Activated CD8-positive, alpha-beta memory T cell treated with anti-CD3 and anti-CD28 coated beads, Interleukin-2, amount 50 U/mL, for 1 hour (primary cell): ENCODE results near the gene PCDH19.

Experiments used
- DNase-seq: peaks from one replicate; pipeline ENCODE4 v3.0.0-alpha.2; 2020; ENCODE audit errors: extremely low read depth

Gene PCDH19

DNA sequence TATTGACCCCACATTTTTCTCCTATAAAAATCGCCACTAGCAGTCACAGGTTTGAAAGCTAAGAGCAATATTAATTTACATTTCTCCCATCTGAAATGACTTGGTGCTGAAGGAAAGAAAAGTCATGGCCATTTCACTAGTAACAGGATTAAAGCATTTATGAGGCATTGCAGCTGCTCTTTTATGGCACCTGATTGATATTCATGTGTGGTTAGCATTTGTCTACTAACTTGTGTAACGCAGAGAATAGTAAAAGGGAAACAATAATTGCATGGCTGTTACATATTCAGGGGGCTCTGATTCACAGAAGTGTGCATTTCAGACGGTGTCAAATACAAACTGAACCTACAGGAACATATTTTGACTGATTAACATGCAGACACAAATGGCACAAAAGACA is 5.2 kb downstream of the PCDH19 start:
- no peak for DNase-seq

DNA sequence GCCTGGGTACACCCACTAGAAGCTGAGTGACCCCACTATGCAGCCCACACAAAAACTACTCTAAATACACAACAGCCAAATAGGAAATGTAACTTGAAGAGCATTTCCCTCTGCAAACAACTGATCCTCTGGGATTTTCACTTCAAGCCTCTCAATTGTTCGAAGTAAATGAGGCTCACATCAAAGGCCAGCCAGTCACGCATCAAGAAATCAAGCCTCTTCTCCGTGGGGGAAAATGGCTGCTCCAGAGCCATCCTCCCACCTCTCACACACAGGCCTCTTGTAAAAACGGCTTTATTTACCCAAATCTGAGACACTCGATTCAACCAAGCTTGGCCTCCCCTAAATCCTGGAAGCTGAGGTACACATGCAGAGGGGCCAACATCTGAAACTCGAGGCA is 14.3 kb downstream of the PCDH19 start:
- no peak for DNase-seq

DNA sequence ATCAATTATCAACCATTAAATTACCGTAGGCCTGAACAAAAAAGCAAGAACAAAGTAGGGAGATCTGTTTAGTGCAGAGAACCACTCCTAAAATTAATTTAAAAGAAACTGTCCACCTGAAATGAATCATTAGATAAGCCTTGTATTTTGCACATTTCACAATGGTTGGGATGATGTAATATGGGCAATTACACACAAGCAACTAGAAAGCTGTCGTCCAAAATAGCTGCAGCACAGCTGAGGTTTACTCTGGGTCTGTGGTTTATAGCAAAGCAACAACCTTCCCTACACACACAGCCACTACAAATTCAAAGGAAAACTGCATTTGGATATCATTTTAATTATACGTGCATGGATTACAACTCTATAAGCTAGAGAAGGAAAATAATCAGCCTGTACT is 28.5 kb downstream of the PCDH19 start:
- no peak for DNase-seq

DNA sequence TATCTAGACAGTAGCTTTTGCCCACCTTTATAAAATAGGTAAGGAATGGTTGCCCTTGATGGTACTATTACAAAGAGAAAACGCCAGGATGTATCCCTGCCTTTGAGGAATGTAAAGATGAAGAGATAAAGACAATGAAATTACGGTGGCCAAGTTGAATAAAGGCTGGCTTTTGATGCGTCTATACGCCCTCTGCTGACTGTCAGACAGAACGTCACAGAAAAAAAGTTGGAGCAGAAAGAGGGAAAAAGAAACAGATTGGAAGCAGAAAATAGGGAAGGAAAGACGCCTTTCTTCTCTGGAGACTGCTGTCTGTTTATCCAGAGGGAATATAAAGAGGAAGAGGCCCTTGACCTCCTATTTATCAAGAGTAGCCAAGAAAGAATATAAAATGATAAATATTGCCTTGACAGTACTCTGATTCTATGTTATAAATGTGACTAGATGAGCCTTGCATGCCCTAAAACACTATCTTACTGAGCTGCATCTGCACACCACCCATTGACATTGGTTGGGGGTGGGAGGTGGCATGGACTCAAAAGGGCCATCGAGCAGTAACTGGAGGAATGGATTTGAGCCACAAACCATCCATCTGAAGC is 30.6 kb downstream of the PCDH19 start:
- DNase-seq = no peak

DNA sequence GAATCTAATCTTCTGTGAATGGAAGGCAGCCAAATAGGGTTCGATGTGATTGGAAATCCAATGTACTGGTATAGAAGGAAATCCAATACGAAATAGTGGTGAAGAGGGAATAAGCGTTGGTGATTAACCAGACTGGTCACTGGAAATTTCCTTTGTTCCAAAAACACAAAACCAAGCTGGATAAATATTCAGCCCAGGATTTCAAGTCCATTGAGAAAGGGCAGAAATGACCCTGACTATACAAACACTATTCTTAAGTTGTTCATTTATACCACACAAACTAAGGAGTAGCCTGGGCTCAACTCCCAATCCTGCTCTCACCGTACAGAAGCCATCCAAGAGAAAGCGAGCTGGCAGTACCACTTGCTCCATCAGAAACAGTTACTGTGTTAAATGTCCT is 32.2 kb downstream of the PCDH19 start:
- no peak for DNase-seq

DNA sequence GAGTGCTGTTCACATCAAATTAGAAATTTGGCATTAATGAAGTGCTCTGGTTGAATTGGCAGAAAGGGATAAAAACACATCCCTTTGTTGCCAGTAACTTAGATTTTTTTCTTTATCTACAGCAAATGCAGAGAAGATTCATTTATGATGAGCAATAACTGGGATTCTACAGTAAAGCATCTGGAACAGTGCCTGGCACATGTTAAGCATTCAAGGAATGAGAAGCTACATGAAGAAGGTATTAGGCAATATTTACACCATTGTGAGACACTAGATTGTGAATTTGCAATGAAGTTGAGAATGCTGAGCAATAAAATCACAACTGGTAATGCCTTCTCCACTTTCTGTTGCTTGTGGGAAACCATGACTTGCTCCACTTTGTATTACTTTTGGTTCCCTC is 33.5 kb downstream of the PCDH19 start:
- no peak for DNase-seq

DNA sequence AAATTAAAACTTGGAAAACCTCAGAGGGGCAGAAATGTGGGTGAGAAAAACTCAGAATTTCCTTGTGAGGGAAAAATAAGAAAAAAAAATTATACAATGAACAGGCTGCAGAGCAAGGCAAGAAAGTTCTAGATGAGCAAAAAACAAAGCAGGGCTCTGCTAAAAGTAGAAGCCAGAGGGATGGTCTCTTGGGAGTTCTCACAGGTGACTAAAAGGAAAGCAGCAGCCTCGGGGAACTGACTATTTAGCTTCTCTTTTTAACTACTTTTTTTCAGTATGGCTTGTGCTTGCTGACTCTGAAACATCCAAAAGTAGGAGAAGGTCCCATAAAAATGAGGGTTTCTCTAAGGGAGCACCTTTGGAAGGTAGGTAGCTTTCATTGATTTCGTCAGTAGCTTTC is 36.4 kb downstream of the PCDH19 start:
- no peak for DNase-seq

DNA sequence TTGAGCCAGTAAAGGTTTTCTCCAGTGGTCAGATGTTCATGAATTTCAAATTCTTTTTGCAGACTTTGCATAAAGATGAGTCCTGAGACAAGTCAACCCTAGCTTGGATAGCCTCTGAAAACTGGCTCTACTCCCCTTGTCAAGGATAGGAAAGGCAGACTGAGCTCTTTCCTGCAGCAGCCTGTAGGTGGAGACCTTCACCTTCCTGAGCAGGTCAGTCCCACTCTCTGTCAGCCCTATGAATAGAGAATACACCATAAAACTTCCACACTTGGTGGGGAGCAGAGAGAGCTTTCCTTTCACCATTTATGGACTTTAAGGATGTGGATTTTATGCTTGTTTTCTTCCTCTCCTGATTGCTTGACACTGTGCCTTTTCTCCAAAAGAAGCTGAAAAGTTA is 41.9 kb downstream of the PCDH19 start:
- no peak for DNase-seq

DNA sequence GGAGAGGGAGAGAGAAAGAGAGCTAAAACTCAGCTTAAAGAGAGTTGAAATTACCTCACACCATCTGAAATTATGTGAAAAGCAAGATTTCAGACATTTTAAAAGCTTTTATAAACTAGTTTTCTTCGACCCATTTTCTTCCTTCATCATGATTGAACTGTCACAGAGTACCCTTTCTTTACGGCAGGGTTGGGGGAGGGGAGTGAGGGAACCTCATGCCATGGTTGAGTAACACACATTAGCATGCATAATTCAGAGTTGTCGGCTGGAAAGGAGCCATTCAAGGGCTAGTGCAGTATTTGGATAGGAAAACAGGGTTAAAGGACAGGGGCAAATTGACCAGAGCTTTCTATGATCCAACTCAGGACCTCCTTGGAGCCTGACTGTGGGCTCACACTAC is 46.2 kb downstream of the PCDH19 start:
- no peak for DNase-seq

DNA sequence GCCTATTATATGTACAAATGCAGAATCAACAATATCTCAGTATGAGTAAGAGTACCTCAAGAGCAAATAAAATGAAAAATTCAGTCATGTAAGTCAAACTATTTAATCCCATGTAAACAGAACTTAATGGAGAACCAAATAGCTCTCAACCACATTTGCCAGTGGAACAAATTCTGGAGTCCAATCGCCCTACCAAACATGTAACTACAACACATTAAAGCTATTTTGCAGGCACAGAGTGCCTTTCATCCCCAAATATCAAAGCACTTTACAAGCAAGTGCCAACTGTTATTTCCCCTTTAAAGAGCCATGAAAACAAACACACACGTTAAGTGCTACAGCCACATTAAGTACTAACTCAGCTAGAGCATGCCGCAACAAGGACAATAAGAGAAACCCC is 51.3 kb downstream of the PCDH19 start:
- DNase-seq = no peak

DNA sequence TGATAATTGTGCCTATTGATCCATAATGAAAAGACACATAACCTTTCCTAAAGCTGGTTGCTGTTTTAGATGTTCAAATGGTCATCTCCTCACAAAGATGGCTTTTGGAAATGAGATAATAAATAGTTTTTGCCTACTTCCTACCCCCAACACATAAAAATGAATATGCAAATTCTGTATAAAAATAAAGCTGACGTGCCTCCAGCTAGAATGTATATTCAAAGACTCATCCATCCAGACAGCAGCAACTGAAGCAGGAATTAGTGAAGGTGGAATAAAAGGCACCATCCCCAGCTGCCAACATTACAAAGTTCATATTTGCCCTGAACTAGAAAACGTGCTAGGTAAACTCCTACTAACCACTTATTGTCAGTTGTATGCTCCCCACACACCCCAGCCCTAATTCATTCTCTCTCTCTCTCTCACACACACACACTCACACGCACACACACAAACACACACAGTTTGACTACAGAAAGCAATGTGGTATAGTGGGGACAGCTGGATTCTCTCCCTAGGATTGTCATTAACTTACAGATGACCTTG is 53.6 kb downstream of the PCDH19 start:
- no peak for DNase-seq

DNA sequence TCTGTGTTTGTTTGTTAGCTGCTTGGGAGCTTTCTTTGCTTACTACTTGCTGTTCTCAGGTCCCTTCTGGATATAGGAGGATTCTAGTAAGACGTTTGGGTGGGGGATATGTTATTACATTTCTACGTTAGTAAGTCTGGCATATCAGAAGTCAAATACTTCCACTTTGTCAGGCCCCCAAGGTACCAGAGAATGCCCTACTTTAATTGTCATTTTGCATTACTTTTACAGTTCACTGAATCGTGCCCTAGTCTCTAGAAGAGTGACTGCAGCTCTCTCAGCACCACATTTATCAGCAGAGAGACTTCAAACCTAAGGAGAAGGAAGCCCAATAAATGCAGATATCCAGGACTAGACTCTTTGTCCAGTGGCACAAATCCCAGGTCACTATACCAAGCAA is 54.4 kb downstream of the PCDH19 start:
- no peak for DNase-seq

DNA sequence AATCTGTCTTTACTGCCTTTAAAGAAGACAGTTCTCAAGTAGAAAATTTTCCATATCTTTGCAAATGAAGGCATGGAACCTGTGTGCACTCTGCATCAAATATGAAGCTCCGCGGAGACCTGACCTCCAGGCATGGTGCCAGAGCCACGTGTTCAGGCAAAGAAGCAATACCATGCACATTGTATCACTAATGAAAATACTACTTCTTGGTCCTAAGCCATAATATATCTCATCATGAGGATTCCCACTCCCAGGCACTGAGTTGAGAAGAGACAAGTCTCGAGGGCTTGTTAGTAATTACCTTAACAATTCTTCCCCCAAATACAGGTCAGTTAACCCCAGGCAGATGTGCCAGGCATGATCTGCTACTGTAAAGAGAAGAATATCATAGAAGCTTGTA is 56.7 kb downstream of the PCDH19 start:
- no peak for DNase-seq

DNA sequence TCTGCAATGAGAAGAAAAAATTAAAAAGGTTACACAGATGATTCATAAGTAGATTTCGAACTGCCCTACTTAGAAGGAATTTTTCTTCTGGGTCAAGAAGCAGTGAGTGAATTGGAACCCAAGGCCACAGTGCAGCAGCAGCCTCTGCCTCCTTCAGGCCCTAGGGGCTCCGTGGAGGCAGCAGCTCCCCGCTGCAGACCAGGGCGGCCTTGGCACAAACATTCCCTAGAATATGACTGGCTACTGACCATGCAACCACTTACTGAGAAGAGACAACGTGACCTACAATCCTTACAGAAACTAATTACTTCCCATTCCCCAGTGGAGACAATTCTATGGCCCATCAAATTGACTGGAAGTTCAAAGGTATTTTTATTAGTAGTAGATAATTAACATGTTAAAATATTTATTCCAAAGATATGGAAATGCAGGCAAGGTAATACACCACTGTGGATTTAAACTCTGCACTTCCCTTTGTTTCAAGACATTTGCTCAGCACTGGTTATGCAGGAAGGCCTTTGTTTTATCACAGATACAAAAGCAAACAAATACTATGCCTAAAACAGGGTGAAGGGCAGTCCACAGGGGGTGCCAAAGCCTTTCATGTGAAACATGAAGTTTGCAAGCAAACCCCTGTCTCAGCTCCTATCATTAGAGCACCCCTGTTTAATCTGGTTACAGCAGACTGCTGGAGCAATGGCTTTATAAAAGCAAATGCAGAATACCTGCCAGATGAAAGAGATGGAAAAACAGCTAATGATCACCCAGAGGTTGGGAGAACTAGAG is 59.2 kb downstream of the PCDH19 start:
- no peak for DNase-seq

DNA sequence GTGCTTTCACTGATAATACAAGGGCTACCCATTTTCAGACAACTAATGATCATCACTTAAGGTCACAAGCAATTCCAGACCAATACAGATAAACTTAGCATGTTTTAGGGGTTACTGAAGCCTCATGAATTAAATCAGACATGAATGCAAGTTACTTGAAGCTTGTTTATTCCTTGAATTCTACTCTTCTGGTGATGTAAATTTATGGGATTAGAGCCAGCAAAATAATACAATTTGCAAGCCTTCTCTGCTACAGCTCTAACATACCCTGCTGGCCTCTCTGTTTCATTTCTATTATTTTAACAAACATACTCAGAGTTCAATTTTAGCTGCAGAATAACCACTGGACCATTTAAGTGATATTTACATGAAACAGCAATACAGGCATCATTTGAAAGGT is 60.7 kb downstream of the PCDH19 start:
- DNase-seq = no peak

DNA sequence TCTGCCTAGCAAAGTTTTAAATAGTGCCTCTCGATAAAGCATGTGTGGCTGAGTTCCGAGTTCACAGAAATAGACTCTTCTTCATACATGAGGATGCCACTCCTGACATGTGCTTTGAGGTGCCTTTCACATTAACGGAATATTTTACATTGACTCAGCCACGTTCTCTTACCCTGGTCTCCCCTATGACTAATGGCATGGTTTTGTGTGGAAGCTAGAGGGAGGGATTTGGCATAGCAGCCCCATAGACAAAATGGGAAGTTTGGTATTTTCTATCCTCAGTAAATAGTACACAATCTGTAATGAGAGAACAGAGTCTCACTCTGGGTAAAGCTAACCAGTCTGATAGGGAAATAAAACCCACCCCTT is 68.9 kb downstream of the PCDH19 start:
- no peak for DNase-seq

DNA sequence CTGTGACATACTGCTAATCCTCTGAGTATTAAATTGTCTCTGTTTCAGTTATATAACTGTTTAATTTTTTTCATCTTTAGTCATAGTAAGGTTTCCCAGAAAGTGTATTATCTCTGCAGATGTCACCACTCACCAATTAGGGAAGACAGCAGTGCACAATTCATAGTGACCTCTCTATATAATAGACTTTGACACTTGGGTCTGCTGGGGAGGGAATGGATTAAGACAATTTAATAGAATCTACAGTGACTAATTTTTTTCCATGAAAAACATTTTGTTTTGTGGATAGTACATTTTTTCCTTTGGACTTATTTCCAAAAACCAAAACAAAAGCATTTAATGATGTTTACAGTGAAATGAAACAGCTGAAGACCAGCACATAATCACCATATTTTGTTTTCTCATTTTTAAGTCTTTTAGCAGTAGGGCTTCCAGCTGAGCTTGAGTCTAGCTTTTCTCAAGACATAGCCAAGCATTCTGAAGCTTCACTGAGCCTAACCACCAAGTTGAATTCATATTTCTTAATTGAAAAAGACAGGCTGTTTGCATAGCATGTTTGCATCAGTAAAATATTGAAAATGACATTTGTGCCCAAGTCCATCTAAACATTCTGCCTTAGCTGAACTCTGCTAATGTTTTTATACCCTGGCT is 69.5 kb downstream of the PCDH19 start:
- DNase-seq = no peak

DNA sequence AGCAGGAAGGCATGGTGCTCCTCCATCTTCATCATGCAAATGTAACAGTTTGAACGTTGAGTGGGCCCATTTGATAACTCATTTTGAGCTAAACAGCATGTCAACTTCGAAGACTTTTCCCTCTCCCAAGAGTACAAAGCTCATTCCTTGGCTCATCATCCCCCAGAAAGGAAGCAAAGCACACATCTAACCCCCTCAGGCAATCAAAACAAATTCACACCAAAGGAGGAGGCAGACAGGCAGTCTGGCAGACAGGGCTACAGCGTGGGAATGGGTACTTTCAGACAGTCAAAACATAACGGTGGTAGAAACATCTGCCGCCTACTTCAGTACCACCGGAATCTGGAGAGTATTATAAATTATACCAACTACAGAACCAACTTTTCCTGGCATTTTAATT is 81.7 kb downstream of the PCDH19 start:
- DNase-seq = no peak

DNA sequence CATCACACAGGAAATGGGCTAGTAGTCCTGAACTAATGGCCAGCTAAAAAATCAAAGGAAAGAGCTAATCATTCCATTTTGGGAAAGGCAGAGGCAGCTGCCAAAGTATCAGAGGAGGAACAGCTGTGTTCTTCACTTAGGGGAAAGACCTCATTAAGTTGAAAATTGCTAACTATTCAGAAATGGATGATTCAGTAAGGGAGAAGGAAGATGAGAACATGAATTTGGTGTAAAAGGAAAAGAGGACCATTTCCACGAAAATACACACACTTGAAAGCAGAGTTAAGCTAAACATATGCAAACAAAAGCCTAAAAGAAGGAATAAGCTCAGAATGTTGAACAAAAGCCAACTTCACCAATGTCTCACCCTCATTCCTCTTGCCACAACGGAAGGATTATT is 90.4 kb downstream of the PCDH19 start:
- DNase-seq = no peak

DNA sequence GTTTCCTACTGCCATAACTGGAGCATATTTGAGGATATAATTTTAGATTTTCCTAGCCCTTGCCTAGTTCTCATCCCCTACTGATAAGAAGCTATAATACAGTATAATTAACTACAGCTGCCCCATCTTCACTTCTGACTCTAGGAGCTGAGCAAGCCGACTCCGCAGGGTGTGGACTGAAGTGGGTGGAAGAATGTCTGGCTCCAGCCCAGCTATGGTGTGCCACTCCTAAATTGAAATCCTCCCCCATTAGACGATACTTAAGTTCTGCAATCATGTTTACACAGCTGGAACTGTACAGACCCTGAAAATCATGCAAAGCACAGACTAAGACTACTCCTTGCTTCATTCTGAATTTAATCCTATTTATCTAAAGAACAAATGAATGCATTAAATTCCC is 93.1 kb downstream of the PCDH19 start:
- no peak for DNase-seq

DNA sequence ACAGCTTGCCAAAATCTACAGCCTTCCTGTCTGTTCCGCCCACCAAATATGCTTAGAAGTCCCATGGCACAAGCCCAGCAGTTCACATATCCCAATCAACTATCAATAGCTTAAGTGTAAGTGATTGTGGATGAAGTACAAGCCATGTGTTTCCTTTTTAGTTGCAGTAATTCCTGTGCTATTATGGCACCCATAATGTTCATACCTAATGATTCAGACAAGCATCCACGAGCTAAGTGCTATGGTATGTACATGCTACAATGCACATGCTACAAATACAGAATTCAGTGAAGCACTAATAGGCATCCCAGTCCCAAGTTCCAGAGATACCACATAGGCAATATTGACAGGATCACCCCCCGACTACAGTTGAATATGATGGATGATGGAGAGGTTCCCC is 94.5 kb downstream of the PCDH19 start:
- no peak for DNase-seq

DNA sequence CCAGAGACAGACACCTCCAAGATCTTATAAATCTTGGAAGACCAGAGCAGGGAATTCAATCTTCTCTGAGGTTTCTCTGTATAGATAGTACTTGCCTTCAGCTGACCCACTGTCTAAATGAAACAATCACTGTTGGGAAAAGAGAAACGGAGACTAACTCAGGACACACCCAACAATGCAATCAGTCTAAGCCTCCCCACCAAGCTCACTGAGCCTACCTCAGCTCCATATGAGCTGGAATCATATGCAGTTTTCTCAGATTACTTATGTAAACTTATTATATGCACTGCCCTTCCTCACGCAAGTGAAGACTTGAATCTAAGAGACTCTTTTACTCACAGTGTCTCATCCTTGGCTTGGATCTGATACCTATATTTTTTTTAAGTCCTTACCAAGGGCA is 110.5 kb downstream of the PCDH19 start:
- no peak for DNase-seq

DNA sequence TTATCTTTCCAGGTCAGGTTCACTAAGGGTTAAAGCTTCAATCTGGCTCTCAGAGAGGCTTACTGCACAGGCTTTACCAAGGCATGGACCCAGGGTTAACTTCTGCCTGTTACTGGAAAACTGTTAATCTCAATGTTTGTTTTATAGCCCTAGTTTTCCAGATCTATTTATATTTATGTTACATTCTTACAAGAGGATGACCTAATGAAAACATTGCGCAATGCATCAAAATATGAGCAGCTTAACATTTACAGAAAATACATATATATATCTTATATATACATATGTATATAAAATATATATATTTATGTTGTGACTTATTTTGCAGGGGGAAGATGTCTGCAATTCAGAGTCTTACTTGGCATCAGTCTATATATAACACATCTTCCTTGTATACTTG is 112.3 kb downstream of the PCDH19 start:
- no peak for DNase-seq
